HG03159 (cell line): Measurements from ENCODE around the gene BCL11A.

Experiments
- ATAC-seq: cut with Tn5 transposase; IDR thresholded peaks from one replicate; pipeline ENCODE4 v1.9.1; 2021; ENCODE audit warnings: mild to moderate bottlenecking, moderate library complexity; ENCODE audit not compliant: unreplicated experiment

Gene BCL11A

GRCh38 chr2:60560734-60561644, 7.5 kb upstream of the BCL11A start:
- ATAC-seq, result peak; percentile 59

DNA sequence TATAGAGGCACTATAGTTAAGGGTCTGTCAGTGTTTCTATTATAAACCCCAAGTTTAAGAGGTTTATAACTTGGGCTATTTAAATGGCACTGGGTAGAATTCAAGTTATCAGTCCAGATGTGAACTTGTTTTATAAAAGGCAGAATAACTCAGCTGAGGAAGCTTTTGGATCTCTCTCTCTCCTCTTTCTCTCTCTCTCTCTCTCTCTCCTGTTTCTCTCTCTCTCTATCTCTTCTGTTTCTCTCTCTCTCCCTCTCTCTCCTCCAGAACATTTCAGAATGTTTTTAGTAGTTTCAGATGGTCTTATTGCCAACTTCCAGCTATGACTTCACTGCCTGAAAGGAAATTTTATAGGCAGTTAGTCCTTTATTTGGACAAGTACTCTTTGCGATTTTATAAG, 6.4 kb upstream of the BCL11A start:
- no peak for ATAC-seq

DNA sequence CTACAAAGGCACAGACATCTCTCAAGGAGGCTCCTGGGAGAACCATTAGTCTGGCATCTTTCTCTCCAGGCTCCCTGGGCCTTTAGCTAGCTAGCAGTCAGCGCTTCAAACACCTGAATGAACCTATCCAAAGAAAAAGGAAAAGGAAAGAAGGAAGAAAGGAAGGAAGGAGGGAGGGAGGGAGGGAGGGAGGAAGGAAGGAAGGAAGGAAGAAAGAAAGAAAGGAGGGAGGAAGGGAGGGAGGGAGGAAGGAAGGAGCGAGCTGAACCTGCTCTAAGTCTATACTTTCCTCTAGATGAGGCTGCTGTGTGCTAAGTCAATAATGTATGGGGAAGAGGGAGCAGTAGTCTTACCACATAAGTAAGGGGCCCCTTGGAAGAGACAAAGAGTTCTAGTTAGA, 5.1 kb upstream of the BCL11A start:
- ATAC-seq, result no peak

DNA sequence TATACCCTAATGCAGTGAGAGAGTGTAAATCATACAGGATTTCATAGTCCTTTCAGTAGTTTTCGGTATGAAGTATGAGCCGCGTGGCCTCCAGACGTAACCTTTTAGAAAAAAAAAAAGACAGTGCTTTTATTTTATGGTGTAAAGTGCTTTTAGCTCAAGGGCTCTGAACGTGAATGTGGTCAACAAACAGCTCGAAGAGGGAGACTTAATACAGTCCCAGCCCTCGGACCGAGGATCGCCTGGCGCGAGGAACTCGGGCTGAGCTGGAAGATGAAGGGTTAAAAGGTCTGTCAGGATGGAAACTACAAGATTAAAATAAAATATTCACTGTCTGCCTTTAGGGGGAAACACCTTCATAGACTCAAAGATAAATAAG, 4.0 kb upstream of the BCL11A start:
- ATAC-seq, result no peak

GRCh38 chr2:60556576-60557485, 3.4 kb upstream of the BCL11A start:
- no peak for ATAC-seq

GRCh38 chr2:60556175-60556574, 2.7 kb upstream of the BCL11A start:
- no peak for ATAC-seq

GRCh38 chr2:60555783-60556139, 2.3 kb upstream of the BCL11A start:
- peak; percentile 12 for ATAC-seq

DNA sequence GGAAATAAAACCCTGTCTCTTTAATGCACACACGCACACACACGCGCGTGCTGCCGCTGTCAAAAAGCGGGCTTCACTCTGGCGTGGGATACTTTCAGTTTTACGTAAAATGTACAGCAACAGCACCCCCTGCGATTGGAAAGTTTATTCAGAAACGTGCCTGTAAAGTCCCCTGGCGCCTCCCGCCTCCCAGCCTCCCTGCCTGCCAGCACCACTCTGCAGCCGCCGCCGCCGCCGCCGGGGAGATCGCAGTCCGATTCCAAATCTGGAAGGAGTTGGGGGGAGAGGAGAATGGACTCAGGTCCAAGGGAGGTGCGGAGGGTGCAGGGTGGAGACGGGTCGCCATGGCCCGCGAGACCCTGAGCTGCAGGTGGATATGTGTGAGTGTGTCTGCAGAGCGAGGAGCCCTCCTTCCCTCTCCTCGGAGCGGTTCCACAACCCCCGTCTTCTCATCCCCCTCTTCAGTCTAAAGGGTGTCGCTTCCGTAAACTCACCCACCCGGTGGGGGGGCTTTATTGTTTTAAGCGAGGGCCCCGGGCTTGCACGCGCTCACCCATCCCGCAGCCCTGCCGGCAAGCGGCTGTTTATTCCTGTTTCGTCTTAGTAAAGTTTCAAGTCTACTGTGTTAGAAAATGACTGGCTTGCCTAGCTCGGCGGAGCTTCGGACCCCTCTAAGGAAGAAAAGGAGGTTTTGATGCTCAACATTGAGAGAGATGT, 1.8 kb upstream of the BCL11A start:
- peak; percentile 38 for ATAC-seq

DNA sequence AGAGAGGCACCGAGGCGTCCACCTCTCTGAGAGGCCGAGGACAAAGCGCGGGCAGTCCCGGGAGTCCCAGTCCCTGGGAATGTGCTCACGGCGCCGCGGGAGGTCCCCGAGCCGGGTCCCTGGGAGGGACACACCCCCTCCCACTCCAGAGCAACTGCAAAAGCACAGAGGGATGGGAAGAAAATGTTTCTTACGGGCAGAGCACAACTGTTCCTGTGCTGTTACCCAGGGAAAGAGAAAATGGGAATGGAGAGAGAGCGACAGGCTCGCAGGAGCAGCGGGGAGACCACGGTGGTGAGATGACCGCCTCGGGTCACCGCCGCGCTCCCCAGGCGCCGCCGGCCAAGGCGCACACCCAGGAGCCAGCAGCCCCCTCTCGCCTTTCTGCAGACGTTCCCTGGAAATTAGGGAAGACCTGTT, 1.2 kb upstream of the BCL11A start:
- ATAC-seq, result no peak

- ATAC-seq, result no peak
These were observed 706 bp upstream of the BCL11A start for GRCh38 chr2:60554074-60554645.

- ATAC-seq, result no peak
These were observed 481 bp downstream of the BCL11A start for GRCh38 chr2:60552851-60553494.

DNA sequence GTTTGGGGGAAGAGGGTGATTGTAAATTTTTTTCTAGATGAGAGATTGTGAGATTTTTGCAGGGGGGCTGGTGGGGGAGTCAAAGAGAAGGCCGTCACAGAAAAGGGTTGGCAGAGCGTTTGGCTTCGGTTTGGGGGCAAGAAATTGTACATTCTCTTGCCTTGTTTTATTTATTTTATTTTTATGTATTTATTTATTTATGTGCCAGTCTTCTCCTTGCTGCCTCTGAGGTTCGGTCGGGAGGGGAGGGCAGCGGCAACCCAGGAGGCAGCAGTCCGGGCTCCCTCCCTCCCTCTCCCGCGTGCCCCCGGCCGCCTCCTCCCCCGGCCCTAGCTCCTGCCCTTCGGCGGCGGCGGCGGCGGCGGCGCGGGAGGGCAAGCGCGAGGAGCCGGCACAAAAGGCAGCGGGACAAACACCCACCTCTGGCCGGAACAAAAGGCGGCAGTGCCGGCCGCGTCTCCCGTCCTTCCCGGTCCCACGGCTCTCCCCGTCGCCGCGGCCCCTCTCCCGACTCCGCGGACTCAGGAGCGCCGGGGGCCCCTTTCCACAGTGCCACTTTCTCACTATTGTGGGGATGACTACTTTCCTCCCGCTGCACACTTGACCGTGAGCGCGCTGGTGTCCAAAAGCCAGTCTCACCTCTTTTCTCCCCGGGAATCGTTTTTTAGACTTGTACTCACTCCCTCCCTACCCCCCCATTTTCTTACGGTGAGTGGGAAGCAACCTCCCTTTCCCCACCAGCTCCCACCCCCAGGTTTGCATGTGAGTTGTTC, 1.2 kb downstream of the BCL11A start:
- ATAC-seq, result no peak

- no peak for ATAC-seq
These were observed 2.0 kb downstream of the BCL11A start for GRCh38 chr2:60551240-60552077.

GRCh38 chr2:60550984-60551239, 2.5 kb downstream of the BCL11A start:
- ATAC-seq, result no peak

- peak; percentile 50 for ATAC-seq
These were observed 3.1 kb downstream of the BCL11A start for GRCh38 chr2:60550178-60550983.

- no peak for ATAC-seq
These were observed 3.6 kb downstream of the BCL11A start for GRCh38 chr2:60549928-60550177.

DNA sequence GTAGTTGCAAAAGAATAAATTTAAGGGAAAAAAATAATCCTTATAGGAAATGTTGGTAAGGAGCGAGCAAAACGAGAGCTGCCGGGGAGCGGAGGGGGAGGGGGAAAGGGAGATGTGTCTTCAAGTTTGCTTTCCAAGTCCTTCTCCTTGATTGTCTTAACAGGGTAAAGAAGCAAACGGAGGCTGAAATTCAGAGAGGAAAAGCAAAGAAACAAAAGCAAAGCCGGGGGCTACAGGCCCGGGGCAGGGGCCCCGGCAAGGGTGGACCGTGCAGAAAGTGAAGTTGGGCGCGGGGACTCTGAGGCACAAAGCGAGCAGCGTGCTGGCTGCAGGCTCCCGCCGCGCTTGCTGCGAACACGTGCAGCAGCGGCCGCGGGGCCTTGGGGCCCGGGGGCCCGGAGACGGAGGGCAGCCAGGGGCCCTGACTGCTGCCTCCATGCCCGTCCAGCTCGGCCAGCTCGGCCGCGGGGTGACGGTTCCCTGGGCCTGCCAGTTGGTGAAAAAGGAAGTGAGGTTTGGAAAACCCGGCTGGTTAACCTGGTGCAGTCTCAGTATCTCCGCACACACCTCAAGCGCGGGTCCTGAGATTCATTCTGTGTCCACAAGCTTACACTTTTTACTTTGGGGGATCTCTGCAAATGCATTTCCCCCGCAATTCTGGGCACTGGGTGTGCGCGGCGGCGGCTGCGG, 4.1 kb downstream of the BCL11A start:
- peak; percentile 6 for ATAC-seq

GRCh38 chr2:60548845-60549237, 4.6 kb downstream of the BCL11A start:
- ATAC-seq, result no peak
